HFF-Myc (cell line): ENCODE data around the gene ERG.

Source experiments
- DNase-seq: peaks from one replicate; pipeline ENCODE4 v3.0.0-alpha.2; 2011; ENCODE audit warnings: low read depth; ENCODE audit errors: extremely low read depth
- H3K4me3 ChIP-seq: replicated peaks from 2 replicates; pipeline ENCODE4 v1.5.1; 2011; ENCODE audit warnings: low read depth, mild to moderate bottlenecking, control low read depth, low read length
- CTCF ChIP-seq: IDR thresholded peaks from 2 replicates; pipeline ENCODE4 v1.5.1; 2012; ENCODE audit warnings: mild to moderate bottlenecking, low read depth, low read length, control low read depth; ENCODE audit errors: missing control alignments

The ERG gene

GRCh38 chr21:38494251-38494642 is 4.0 kb downstream of the ERG start:
- no peak for TF ChIP-seq CTCF
- H3K4me3 ChIP-seq = no peak overlapping the region
- DNase-seq = no peak

GRCh38 chr21:38493549-38494250 is 4.6 kb downstream of the ERG start:
- no peak for DNase-seq
- TF ChIP-seq CTCF = no peak
- H3K4me3 ChIP-seq = no peak overlapping the region

- TF ChIP-seq CTCF = no peak
- DNase-seq = no peak
- no peak overlapping the region for H3K4me3 ChIP-seq
These were observed 6.3 kb downstream of the ERG start for GRCh38 chr21:38492007-38492406.

- TF ChIP-seq CTCF = no peak
- no peak for DNase-seq
- no peak overlapping the region for H3K4me3 ChIP-seq
These were observed 6.7 kb downstream of the ERG start for GRCh38 chr21:38491536-38491935.

GRCh38 chr21:38490411-38491020 is 7.8 kb downstream of the ERG start:
- no peak for TF ChIP-seq CTCF
- no peak overlapping the region for H3K4me3 ChIP-seq
- no peak for DNase-seq

- no peak overlapping the region for H3K4me3 ChIP-seq
- no peak for DNase-seq
- no peak for TF ChIP-seq CTCF
These were observed 8.5 kb downstream of the ERG start for GRCh38 chr21:38489729-38490128.
